ENCODE data around the gene VSX2. TPM values are rescaled to one million over a fixed set of nuclear protein-coding genes. Genes with fewer than 3 reads are reported as not detected.

Gene VSX2
- total RNA-seq, 2 donors from 2014 or later, result not detected

DNA sequence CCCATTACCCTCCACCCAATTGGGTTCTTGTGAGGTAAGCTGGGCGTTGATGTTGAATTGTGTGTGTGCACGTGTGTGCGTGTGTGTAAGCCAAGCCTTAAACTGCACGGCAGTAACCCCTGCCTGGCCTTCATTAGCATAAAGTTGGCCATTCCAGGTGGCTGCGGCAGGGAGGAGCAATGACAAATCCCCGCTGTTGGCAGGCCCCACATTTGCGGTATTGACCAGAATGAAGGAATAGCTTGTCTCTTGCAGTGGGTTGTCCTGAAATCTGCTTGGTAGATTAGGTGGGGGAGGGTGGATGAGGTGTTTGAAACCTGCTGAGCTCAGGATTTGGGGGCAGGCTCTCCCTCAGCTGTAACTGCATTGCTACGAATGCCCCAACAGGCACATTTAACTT lies 7.3 kb downstream of the VSX2 start:
- no peaks in the 10 kb centered on the region for H3K9me3 ChIP-seq
- no peak overlapping the region for H3K27ac ChIP-seq
- intact Hi-C loops (cut with DNase I), result no loop called here
- TF ChIP-seq POLR2A (IDR thresholded peaks at IDR 0.05), result no peak
- TF ChIP-seq, protein P1, sequence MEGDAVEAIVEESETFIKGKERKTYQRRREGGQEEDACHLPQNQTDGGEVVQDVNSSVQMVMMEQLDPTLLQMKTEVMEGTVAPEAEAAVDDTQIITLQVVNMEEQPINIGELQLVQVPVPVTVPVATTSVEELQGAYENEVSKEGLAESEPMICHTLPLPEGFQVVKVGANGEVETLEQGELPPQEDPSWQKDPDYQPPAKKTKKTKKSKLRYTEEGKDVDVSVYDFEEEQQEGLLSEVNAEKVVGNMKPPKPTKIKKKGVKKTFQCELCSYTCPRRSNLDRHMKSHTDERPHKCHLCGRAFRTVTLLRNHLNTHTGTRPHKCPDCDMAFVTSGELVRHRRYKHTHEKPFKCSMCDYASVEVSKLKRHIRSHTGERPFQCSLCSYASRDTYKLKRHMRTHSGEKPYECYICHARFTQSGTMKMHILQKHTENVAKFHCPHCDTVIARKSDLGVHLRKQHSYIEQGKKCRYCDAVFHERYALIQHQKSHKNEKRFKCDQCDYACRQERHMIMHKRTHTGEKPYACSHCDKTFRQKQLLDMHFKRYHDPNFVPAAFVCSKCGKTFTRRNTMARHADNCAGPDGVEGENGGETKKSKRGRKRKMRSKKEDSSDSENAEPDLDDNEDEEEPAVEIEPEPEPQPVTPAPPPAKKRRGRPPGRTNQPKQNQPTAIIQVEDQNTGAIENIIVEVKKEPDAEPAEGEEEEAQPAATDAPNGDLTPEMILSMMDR (IDR thresholded peaks at IDR 0.05), result no peak
- ATAC-seq, result no peak
- no peak for DNase-seq
- WGBS, 2 donors, result 52 to 68% methylated on average over 3 to 8 of the region's 8 CpGs
- no peak overlapping the region for H3K4me3 ChIP-seq
- peaks cover 6% of the 10 kb centered on the region for H3K4me1 ChIP-seq
- H3K36me3 ChIP-seq (replicated peaks in 1 of 2; ENCODE audit: insufficient read depth in 1 of 2, low read depth in 2 of 2), result no peaks in the 10 kb centered on the region
- H3K27me3 ChIP-seq, result peaks cover 0 to 6% of the 10 kb centered on the region in 2 donors

DNA sequence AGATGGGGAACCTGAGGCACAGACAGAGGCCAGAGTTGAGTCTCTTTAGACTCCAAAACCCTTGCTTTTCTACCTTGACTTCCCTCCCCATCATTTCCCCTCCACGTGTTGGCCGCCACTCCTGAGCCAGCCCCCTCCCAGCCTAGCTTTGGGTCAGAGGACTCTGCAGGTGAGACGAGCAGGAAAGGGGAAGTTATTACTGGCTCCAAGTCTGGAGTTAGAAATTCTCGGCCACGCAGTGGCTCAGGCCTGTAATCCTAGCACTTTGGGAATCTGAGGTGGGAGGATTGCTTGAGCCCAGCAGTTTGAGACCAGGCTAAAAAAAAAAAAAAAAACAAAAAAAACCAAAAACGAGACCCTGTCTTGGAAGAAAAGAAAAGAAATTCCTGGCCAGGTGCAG lies 8.8 kb downstream of the VSX2 start:
- intact Hi-C loops (cut with DNase I), result no loop called here
- no peaks in the 10 kb centered on the region for H3K27me3 ChIP-seq

DNA sequence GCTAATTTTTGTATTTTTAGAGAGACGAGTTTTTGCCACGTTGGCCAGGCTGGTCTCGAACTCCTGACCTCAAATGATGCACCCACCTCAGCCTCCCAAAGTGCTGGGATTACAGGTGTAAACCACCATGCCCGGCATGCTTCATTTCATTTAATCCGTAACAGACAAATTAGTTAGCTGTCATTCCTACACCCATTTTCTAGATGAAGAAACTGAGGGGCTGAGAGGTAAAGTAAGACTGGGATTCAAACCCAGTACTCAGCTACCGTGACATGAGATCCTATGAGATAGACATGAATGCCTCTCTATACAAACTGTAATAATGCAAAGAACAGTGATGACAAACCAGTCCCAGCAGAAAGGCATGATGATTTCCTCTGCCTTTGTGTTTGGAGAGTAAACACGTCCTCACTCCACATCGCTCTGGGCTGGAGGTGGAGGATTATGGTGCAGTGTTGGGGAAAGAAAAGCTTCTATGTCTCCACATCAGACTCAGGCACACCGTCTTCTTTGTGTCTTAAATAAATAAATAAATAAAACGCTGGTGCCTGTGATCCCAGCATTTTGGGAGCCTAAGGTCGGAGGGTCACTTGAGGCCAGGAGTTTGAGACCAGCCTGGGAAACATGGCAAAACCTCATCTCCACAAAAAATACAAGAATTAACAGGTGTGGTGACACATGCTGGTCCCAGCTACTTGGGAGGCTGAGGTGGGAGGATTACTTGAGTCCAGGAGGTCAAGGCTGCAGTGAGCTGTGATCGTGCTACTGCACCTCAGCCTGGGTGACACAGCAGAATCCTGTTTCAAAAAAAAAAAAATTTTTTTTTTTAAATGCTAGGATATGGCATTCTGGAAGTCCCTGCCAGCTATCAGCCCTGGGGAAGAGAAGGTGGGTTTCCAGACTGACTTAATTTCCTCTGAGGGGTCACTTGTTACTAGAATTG lies 10.5 kb downstream of the VSX2 start:
- 63 to 67% methylated on average over 12 of the region's 12 CpGs for WGBS, 2 donors
- DNase-seq (no peak), ATAC-seq (no peak)
- H3K36me3 ChIP-seq (replicated peaks in 1 of 2; ENCODE audit: insufficient read depth in 1 of 2, low read depth in 2 of 2), result no peaks in the 10 kb centered on the region
- peaks cover 3% of the 10 kb centered on the region for H3K4me1 ChIP-seq
- no peak overlapping the region for H3K27ac ChIP-seq
- no peak overlapping the region for H3K4me3 ChIP-seq
- no peaks in the 10 kb centered on the region for H3K27me3 ChIP-seq
- intact Hi-C loops (cut with DNase I), result loop anchor here (5.0 kb wide), 1 partner anchor 137 kb away; no protein-coding TSS in a partner anchor
- no peaks in the 10 kb centered on the region for H3K9me3 ChIP-seq
- TF ChIP-seq, protein P1 (IDR thresholded peaks at IDR 0.05), result no peak
- TF ChIP-seq POLR2A (IDR thresholded peaks at IDR 0.05), result no peak

More for the DNA sequence above, 8.8 kb downstream of the VSX2 start:
- Histone ChIP-seq H3K4me1 (peaks cover 3% of the 10 kb centered on the region), H3K36me3 (replicated peaks in 1 of 2; ENCODE audit: insufficient read depth in 1 of 2, low read depth in 2 of 2) (no peaks in the 10 kb centered on the region), H3K9me3 (no peaks in the 10 kb centered on the region), H3K4me3 (no peak overlapping the region), H3K27ac (no peak overlapping the region)
- 58 to 66% methylated on average over 6 of the region's 6 CpGs for WGBS, 2 donors
- TF ChIP-seq POLR2A (IDR thresholded peaks at IDR 0.05), result no peak
- TF ChIP-seq, protein P1 (IDR thresholded peaks at IDR 0.05), result no peak
- DNase-seq (no peak), ATAC-seq (no peak)

DNA sequence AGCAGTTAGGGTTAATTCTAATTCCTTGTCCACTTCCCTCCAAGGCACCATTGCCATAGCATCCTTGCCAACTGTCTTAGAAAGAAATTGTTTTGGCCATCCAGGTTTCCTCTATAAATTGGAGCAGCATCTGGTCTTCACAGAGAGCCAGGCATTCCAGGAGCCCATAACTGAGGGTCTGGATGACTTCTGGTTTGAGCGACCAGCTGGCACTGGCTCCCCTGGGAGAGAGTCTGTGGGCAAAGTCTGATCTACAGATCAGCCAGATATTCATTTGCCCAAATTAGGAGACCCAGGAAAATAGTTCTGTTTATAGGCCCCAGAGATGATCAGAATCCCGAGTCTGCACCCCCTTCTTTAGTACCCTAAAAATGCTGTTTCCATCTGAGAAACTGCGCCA lies 16.0 kb downstream of the VSX2 start:
- H3K36me3 ChIP-seq (replicated peaks in 1 of 2; ENCODE audit: insufficient read depth in 1 of 2, low read depth in 2 of 2), result no peaks in the 10 kb centered on the region
- H3K4me1 ChIP-seq, result peaks cover 17% of the 10 kb centered on the region
- TF ChIP-seq POLR2A (IDR thresholded peaks at IDR 0.05), result no peak
- TF ChIP-seq, protein P1 (IDR thresholded peaks at IDR 0.05), result no peak
- ATAC-seq (no peak), DNase-seq (no peak)
- H3K27me3 ChIP-seq, result peaks cover 0 to 9% of the 10 kb centered on the region in 2 donors
- WGBS, 2 donors, result 65 to 86% methylated on average over 1 to 3 of the region's 3 CpGs
- no peak overlapping the region for H3K27ac ChIP-seq
- H3K9me3 ChIP-seq, result no peaks in the 10 kb centered on the region
- H3K4me3 ChIP-seq, result no peak overlapping the region
- intact Hi-C loops (cut with DNase I), result no loop called here

Data from body of pancreas (tissue), 4 donors.